ENCODE data around the gene SLC16A5. TPM values are rescaled to one million over a fixed set of nuclear protein-coding genes. Genes with fewer than 3 reads are reported as not detected.
A peak's percentile ranks its signal among the peaks of the same experiment; 100 is the strongest.

The SLC16A5 gene
- total and polyA plus RNA-seq, 10 of the 15 experiments (the other 5 are each of a cell fraction or from before 2014, with no cell fraction given): 0.03 to 3.1 (median 0.96) TPM

GRCh38 chr17:75077496-75078283 is 10.1 kb upstream of the SLC16A5 start (continued):
- TF ChIP-seq, protein P1, sequence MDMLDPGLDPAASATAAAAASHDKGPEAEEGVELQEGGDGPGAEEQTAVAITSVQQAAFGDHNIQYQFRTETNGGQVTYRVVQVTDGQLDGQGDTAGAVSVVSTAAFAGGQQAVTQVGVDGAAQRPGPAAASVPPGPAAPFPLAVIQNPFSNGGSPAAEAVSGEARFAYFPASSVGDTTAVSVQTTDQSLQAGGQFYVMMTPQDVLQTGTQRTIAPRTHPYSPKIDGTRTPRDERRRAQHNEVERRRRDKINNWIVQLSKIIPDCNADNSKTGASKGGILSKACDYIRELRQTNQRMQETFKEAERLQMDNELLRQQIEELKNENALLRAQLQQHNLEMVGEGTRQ (IDR thresholded peaks at IDR 0.05; ENCODE audit: borderline replicate concordance, low read depth, low read length): no peak
- TF ChIP-seq SMAD5 (IDR thresholded peaks at IDR 0.05; ENCODE audit: low read depth) (no peak), IRF5 (IDR thresholded peaks at IDR 0.05; ENCODE audit: borderline replicate concordance) (no peak), BRCA1 (IDR thresholded peaks at IDR 0.05; ENCODE audit: low read depth, low read length) (no peak), IKZF1 (conservative IDR thresholded peaks at IDR 0.05) (peak; percentile 46), GATAD2B (conservative IDR thresholded peaks at IDR 0.05; ENCODE audit: low read depth) (peak; percentile 66; the same call in 1 of the 2 replicates), BCL11A (IDR thresholded peaks at IDR 0.05; ENCODE audit: low read depth, low read length) (peak; percentile 28; the same call in 1 of the 2 replicates), CBX5 (IDR thresholded peaks at IDR 0.05; ENCODE audit: low read depth) (no peak), HDAC6 (IDR thresholded peaks at IDR 0.05; ENCODE audit: unreplicated experiment) (no peak), FOXM1 (IDR thresholded peaks at IDR 0.05; ENCODE audit: low read depth, low read length) (no peak), ZNF622 (IDR thresholded peaks at IDR 0.05) (no peak), RFX5 (IDR thresholded peaks at IDR 0.05; ENCODE audit: low read depth, low read length) (no peak), IKZF2 (IDR thresholded peaks at IDR 0.05) (peak; percentile 37 to 42; a peak in 3 of 4 replicates), MYC (IDR thresholded peaks at IDR 0.05; ENCODE audit: insufficient read depth, insufficient read length, insufficient replicate concordance, low read length, severe bottlenecking) (no peak), NR2C2 (IDR thresholded peaks at IDR 0.05; ENCODE audit: borderline replicate concordance, control insufficient read depth, insufficient read length, low read depth) (no peak), FOXK2 (IDR thresholded peaks at IDR 0.05) (no peak), TCF7 (IDR thresholded peaks at IDR 0.05; ENCODE audit: borderline replicate concordance) (no peak), PML (IDR thresholded peaks at IDR 0.05; ENCODE audit: low read length) (no peak), ATF7 (IDR thresholded peaks at IDR 0.05; ENCODE audit: low read depth) (no peak), NFYA (IDR thresholded peaks at IDR 0.05; ENCODE audit: borderline replicate concordance, low read depth, low read length) (no peak), SUPT20H (IDR thresholded peaks at IDR 0.05; ENCODE audit: borderline replicate concordance, control insufficient read depth, low read depth, low read length) (no peak)
- TF ChIP-seq, protein P2, sequence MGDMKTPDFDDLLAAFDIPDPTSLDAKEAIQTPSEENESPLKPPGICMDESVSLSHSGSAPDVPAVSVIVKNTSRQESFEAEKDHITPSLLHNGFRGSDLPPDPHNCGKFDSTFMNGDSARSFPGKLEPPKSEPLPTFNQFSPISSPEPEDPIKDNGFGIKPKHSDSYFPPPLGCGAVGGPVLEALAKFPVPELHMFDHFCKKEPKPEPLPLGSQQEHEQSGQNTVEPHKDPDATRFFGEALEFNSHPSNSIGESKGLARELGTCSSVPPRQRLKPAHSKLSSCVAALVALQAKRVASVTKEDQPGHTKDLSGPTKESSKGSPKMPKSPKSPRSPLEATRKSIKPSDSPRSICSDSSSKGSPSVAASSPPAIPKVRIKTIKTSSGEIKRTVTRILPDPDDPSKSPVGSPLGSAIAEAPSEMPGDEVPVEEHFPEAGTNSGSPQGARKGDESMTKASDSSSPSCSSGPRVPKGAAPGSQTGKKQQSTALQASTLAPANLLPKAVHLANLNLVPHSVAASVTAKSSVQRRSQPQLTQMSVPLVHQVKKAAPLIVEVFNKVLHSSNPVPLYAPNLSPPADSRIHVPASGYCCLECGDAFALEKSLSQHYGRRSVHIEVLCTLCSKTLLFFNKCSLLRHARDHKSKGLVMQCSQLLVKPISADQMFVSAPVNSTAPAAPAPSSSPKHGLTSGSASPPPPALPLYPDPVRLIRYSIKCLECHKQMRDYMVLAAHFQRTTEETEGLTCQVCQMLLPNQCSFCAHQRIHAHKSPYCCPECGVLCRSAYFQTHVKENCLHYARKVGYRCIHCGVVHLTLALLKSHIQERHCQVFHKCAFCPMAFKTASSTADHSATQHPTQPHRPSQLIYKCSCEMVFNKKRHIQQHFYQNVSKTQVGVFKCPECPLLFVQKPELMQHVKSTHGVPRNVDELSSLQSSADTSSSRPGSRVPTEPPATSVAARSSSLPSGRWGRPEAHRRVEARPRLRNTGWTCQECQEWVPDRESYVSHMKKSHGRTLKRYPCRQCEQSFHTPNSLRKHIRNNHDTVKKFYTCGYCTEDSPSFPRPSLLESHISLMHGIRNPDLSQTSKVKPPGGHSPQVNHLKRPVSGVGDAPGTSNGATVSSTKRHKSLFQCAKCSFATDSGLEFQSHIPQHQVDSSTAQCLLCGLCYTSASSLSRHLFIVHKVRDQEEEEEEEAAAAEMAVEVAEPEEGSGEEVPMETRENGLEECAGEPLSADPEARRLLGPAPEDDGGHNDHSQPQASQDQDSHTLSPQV (IDR thresholded peaks at IDR 0.05): no peak
- TF ChIP-seq, protein P3, sequence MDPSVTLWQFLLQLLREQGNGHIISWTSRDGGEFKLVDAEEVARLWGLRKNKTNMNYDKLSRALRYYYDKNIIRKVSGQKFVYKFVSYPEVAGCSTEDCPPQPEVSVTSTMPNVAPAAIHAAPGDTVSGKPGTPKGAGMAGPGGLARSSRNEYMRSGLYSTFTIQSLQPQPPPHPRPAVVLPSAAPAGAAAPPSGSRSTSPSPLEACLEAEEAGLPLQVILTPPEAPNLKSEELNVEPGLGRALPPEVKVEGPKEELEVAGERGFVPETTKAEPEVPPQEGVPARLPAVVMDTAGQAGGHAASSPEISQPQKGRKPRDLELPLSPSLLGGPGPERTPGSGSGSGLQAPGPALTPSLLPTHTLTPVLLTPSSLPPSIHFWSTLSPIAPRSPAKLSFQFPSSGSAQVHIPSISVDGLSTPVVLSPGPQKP (IDR thresholded peaks at IDR 0.05; ENCODE audit: low read depth, low read length): no peak
